ENCODE data around the gene OAS1. TPM values are rescaled to one million over a fixed set of nuclear protein-coding genes. Genes with fewer than 3 reads are reported as not detected.
"Not testable (repeated sequence)": the region's sequence is repeated elsewhere in the genome, so short reads cannot be mapped to it uniquely, and the experiment has no call there.

The OAS1 gene
- total RNA-seq, 1 donor from 2014 or later = 0.38 TPM

DNA sequence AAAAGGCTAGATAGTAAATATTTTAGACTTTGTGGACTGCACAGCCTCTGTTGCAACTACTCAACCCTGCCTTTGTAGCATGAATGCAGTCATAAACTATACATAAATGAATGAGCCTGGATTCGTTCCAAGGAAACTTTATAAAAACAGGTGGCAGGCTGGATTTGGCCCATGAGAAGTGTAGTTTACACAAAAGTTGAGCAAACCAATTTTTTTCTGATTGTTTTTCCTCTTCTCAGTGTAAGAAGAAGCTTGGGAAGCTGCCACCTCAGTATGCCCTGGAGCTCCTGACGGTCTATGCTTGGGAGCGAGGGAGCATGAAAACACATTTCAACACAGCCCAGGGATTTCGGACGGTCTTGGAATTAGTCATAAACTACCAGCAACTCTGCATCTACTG is 9.5 kb downstream of the OAS1 start:
- Mint-ChIP-seq H3K4me1 (ENCODE audit: low read depth) (no peaks in the 10 kb centered on the region), H3K36me3 (ENCODE audit: insufficient read depth) (peaks cover 3% of the 10 kb centered on the region), H3K27ac (no peak overlapping the region), H3K4me3 (ENCODE audit: low read depth) (no peak overlapping the region), H3K27me3 (peaks cover 30% of the 10 kb centered on the region), H3K9me3 (ENCODE audit: low read depth) (peaks cover 23% of the 10 kb centered on the region)
- TF ChIP-seq, protein P1, sequence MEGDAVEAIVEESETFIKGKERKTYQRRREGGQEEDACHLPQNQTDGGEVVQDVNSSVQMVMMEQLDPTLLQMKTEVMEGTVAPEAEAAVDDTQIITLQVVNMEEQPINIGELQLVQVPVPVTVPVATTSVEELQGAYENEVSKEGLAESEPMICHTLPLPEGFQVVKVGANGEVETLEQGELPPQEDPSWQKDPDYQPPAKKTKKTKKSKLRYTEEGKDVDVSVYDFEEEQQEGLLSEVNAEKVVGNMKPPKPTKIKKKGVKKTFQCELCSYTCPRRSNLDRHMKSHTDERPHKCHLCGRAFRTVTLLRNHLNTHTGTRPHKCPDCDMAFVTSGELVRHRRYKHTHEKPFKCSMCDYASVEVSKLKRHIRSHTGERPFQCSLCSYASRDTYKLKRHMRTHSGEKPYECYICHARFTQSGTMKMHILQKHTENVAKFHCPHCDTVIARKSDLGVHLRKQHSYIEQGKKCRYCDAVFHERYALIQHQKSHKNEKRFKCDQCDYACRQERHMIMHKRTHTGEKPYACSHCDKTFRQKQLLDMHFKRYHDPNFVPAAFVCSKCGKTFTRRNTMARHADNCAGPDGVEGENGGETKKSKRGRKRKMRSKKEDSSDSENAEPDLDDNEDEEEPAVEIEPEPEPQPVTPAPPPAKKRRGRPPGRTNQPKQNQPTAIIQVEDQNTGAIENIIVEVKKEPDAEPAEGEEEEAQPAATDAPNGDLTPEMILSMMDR (IDR thresholded peaks at IDR 0.05; ENCODE audit: unreplicated experiment) = no peak
- DNase-seq (ENCODE audit: low spot score, unreplicated experiment) = no peak

DNA sequence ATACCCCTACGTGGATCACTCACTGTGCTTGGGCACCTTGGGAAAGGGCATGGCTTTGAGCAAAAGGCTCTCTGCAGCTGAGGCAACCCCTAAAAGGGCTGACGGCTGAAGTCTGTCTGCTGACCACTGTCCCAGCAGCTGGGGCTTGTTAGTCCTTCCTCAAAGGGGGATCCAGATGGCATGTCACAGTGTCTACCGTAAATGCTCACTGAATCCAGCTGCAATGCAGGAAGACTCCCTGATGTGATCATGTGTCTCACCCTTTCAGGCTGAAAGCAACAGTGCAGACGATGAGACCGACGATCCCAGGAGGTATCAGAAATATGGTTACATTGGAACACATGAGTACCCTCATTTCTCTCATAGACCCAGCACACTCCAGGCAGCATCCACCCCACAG is 12.4 kb downstream of the OAS1 start:
- Mint-ChIP-seq H3K9me3 (ENCODE audit: low read depth) (peaks cover 8% of the 10 kb centered on the region), H3K4me3 (ENCODE audit: low read depth) (no peak overlapping the region), H3K36me3 (ENCODE audit: insufficient read depth) (no peaks in the 10 kb centered on the region), H3K27ac (no peak overlapping the region), H3K27me3 (peaks cover 47% of the 10 kb centered on the region), H3K4me1 (ENCODE audit: low read depth) (no peaks in the 10 kb centered on the region)
- TF ChIP-seq, protein P1 (IDR thresholded peaks at IDR 0.05; ENCODE audit: unreplicated experiment) = no peak
- no peak for DNase-seq (ENCODE audit: low spot score, unreplicated experiment)

DNA sequence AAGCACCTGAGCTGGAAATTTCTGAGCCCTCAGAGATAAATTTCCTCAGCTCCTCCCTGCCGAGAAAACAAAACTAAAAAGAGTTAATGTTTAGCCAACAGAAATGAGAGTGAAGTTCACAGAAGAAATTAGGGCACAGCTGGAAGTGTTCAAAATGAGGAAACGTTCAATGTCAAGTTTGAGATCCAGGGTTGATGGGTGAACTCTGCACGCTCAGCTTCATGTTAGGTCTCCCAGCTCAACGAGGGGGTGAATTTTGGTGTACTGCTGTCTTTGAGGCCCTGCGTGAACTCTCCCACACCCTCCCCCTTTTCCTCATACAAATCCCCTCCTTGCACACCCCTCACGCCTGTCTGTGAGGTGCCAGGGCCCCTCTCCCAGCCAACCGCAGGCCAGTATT is 18.2 kb downstream of the OAS1 start:
- no peak for DNase-seq (ENCODE audit: low spot score, unreplicated experiment)
- Mint-ChIP-seq H3K4me3 (ENCODE audit: low read depth) (no peak overlapping the region), H3K9me3 (ENCODE audit: low read depth) (peaks cover 3% of the 10 kb centered on the region), H3K36me3 (ENCODE audit: insufficient read depth) (no peaks in the 10 kb centered on the region), H3K27me3 (peaks cover 40% of the 10 kb centered on the region), H3K4me1 (ENCODE audit: low read depth) (peaks cover 13% of the 10 kb centered on the region), H3K27ac (peak overlapping the region; percentile 13)
- TF ChIP-seq, protein P1 (IDR thresholded peaks at IDR 0.05; ENCODE audit: unreplicated experiment) = no peak

DNA sequence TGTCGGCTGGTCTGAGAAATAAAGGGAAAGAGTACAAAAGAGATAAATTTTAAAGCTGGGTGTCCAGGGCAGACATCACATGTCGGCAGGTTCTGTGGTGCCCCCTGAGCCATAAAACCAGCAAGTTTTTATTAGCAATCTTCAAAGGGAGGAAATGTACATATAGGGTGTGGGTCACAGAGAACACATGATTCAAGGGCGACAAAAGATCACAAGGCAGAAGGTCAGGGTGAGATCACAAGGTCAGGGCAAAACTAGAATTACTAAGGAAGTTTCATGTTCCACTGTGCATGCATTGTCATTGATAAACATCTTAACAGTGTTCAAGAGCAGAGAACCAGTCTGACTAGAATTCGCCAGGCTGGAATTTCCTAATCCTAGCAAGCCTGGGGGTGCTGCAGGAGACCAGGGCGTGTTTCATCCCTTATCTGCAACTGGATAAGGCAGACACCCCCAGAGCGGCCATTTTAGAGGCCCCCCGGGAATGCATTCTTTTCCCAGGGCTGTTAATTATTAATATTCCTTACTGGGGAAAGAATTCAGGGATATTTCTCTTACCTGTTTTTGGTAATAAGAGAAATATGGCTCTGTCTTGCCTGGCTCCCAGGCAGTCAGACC is 19.8 kb downstream of the OAS1 start:
- peak overlapping the region; percentile 11 for H3K4me3 Mint-ChIP-seq (ENCODE audit: low read depth)
- peak overlapping the region; percentile 74 for H3K27ac Mint-ChIP-seq

DNA sequence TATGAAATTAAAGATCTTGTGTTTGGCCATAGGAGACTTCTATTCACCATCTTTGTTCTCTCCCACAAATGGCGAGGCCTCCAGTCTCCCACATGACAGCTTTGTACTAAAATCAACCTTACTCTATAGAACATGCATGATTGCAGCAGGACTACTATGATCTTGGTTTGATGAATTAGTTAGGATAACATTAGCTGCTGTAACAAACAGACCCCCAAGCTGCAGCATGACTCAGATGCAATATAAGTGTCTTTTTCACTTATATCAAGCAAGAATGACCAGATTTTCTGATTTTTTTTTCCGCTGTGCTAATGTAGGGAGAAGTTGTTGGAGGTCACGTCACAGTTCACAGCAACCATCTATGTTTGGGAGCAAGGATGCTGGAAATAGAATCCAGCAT is 20.7 kb downstream of the OAS1 start:
- TF ChIP-seq, protein P1 (IDR thresholded peaks at IDR 0.05; ENCODE audit: unreplicated experiment) = no peak
- no peak overlapping the region for H3K4me3 Mint-ChIP-seq (ENCODE audit: low read depth)
- H3K9me3 Mint-ChIP-seq (ENCODE audit: low read depth) = peaks cover 3% of the 10 kb centered on the region
- no peak for DNase-seq (ENCODE audit: low spot score, unreplicated experiment)
- peaks cover 13% of the 10 kb centered on the region for H3K4me1 Mint-ChIP-seq (ENCODE audit: low read depth)
- no peak overlapping the region for H3K27ac Mint-ChIP-seq
- H3K27me3 Mint-ChIP-seq = peaks cover 20% of the 10 kb centered on the region
- H3K36me3 Mint-ChIP-seq (ENCODE audit: insufficient read depth) = no peaks in the 10 kb centered on the region

More for the DNA sequence above, 19.8 kb downstream of the OAS1 start:
- not testable (repeated sequence) for H3K36me3 Mint-ChIP-seq (ENCODE audit: insufficient read depth); H3K9me3 Mint-ChIP-seq (ENCODE audit: low read depth); DNase-seq (ENCODE audit: low spot score, unreplicated experiment)
- Mint-ChIP-seq H3K4me1 (ENCODE audit: low read depth) (peaks cover 13% of the 10 kb centered on the region), H3K27me3 (peaks cover 28% of the 10 kb centered on the region)

DNA sequence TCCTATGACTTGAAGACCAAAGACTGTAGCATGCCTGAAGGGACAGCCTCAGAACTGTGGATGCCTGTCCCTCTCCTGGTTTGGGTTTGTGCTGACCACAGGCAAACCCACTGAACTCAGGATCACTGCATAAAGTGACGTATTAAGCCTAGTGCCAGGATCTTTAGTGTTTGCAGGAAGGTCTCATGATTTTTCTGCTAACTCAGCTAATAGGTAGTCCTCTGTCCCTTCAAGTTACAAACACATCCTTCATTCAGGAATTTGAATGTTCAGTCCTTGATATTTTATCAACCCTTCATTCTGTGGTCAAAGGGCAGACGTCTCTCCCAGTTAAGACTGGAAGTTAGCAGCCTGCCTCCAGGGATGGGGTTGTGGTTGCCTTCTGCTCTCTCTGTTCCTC is 21.2 kb downstream of the OAS1 start:
- Mint-ChIP-seq H3K27ac (no peak overlapping the region), H3K27me3 (peaks cover 20% of the 10 kb centered on the region), H3K4me3 (ENCODE audit: low read depth) (no peak overlapping the region), H3K9me3 (ENCODE audit: low read depth) (peaks cover 3% of the 10 kb centered on the region), H3K4me1 (ENCODE audit: low read depth) (peaks cover 17% of the 10 kb centered on the region), H3K36me3 (ENCODE audit: insufficient read depth) (no peaks in the 10 kb centered on the region)
- TF ChIP-seq, protein P1 (IDR thresholded peaks at IDR 0.05; ENCODE audit: unreplicated experiment) = no peak
- DNase-seq (ENCODE audit: low spot score, unreplicated experiment) = no peak

Measured in progenitor cell of endocrine pancreas (in vitro differentiated cells).